NCI-H2029 treated with DMSO at 0.1 percent for 48 hours (cell line): Measurements from ENCODE around the gene NUP62.
A peak's percentile ranks its signal among the peaks of the same experiment; 100 is the strongest.

ENCODE experiments used
- DNase-seq: peaks from one replicate; lab custom pipeline; 2025; lab: John Stamatoyannopoulos, UW

NUP62 gene

GRCh38 chr19:49881186-49881585 is 48.1 kb downstream of the NUP62 start:
- DNase-seq, result no peak

- no peak for DNase-seq
Measured at GRCh38 chr19:49880162-49880869, 49.0 kb downstream of the NUP62 start.

GRCh38 chr19:49879243-49879963 is 49.9 kb downstream of the NUP62 start:
- no peak for DNase-seq

- DNase-seq, result no peak
Measured at GRCh38 chr19:49878744-49879070, 50.6 kb downstream of the NUP62 start.

GRCh38 chr19:49877879-49878743 is 51.2 kb downstream of the NUP62 start:
- DNase-seq, result no peak

GRCh38 chr19:49877020-49877878 is 52.1 kb downstream of the NUP62 start, which contains the start of the genes AKT1S1 and TBC1D17:
Gene AKT1S1 (minus strand): TSS chr19:49877355. CDS start chr19:49873295, 4,060 bp downstream.
Gene TBC1D17 (plus strand): TSS chr19:49877702. CDS start chr19:49877724, 22 bp downstream.
- DNase-seq, result peak; percentile 99

GRCh38 chr19:49876422-49877019 is 52.8 kb downstream of the NUP62 start:
- DNase-seq, result peak; percentile 98

GRCh38 chr19:49875857-49876421 is 53.4 kb downstream of the NUP62 start:
- no peak for DNase-seq

- DNase-seq, result no peak
Measured at GRCh38 chr19:49875177-49875576, 54.1 kb downstream of the NUP62 start.

GRCh38 chr19:49874503-49875157 is 54.7 kb downstream of the NUP62 start:
- no peak for DNase-seq

- no peak for DNase-seq
Measured at GRCh38 chr19:49873834-49874233, 55.5 kb downstream of the NUP62 start.

GRCh38 chr19:49873129-49873521 is 56.2 kb downstream of the NUP62 start:
- DNase-seq, result no peak

GRCh38 chr19:49872245-49873128 is 56.8 kb downstream of the NUP62 start:
- DNase-seq, result no peak

GRCh38 chr19:49871349-49871985 is 57.8 kb downstream of the NUP62 start:
- no peak for DNase-seq

- no peak for DNase-seq
Measured at GRCh38 chr19:49870309-49870901, 58.9 kb downstream of the NUP62 start.

- peak; percentile 98 for DNase-seq
Measured at GRCh38 chr19:49869484-49870308, 59.6 kb downstream of the NUP62 start.

GRCh38 chr19:49869009-49869483 is 60.3 kb downstream of the NUP62 start:
- DNase-seq, result no peak
